ENCODE measurements around the gene EP300.
"Not testable (repeated sequence)": the region's sequence is repeated elsewhere in the genome, so short reads cannot be mapped to it uniquely, and the experiment has no call there.

Gene EP300

GRCh38 chr22:41169157-41169556 is 76.8 kb downstream of the EP300 start:
- DNase-seq, result no peak

DNA sequence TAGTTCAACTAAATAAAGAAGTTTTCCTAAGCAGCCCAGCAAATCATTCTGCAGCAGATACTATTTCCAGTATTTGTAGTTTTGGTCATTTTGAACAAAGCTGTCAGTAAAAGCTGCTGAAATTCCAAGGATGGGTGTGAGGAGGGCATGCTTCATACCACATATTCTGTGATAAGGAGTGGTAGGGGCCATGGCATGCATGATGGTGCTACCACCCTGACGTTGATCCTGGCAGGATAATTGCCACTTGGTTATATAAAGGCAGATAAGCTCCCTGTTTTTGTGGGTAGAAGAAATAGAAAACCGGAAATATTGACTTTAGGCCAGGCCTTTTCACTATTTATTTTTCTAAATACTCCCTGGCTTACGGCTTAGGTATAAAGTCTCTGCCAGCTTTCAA is 79.6 kb downstream of the EP300 start:
- DNase-seq, result no peak

GRCh38 chr22:41175546-41175945 is 83.2 kb downstream of the EP300 start:
- no peak for DNase-seq

GRCh38 chr22:41177040-41177621 is 84.7 kb downstream of the EP300 start:
- DNase-seq, result no peak

- no peak for DNase-seq
Observed at GRCh38 chr22:41177622-41178424, 85.4 kb downstream of the EP300 start.

- DNase-seq, result no peak
Observed at GRCh38 chr22:41178425-41178975, 86.1 kb downstream of the EP300 start.

- DNase-seq, result not testable (repeated sequence)
Observed at GRCh38 chr22:41180362-41180761, 88.0 kb downstream of the EP300 start.

DNA sequence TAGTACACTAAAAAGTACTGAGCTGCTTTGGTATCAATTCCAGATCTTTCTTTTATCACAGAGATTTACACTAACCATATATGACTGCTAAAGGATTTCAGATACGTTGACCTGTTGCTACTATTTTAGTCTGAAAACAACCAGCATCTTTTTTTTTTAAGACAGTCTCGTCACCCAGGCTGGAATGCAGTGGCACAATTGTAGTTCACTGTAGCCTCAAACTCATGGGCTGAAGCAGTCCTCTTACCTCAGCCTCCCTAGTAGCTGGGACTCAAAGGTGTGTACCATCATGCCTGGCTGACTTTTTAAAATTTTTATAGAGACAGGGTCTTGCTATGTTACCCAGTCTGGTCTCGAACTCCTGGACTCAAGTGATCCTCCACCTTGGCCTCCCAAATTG is 88.5 kb downstream of the EP300 start:
- no peak for DNase-seq

DNA sequence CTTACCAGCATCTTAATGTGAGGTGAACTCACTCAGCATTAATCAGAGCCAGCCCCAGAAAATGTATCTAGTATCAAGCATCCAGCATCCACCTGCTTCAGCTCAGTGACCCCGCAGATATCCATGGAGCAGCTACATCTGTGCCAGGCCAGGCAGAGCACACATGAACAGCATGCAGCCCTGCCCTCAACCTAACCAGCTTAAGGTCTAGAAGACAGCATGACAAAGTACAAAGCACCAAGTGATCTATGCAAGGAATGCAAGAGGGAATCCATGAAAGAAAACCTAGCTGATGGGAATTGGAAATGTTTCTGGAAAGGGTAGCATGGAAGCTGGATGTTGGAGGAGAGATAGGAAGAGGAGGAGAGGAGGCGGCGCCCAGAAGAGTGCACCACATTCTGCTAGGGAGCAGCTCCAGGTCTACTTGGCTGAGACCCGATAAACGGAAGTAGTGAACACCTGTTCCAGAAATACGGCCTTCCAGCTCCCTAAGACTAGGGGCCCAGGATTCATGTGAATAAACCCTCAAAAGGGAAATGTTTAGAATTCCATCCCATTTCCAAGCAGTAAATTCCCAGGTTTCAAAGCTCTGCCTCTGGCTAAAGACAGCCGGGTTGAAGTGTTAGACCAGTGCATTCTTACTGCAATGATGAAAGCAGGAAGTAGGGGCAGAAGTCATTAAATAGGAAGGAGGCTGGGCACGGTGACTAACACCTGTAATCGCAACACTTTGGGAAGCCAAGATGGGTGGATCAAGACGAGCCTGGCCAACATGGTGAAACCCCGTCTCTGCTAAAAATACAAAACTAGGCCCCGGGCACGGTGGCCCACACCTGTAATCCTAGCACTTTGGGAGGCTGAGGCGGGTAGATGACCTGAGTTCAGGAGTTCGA is 89.2 kb downstream of the EP300 start:
- DNase-seq, result peak; percentile 44

GRCh38 chr22:41184679-41185078 is 92.3 kb downstream of the EP300 start:
- DNase-seq, result no peak

- DNase-seq, result no peak
Observed at GRCh38 chr22:41191467-41191866, 99.1 kb downstream of the EP300 start.

- DNase-seq, result no peak
Observed at GRCh38 chr22:41193829-41194228, 101.4 kb downstream of the EP300 start.

- peak; percentile 90 for DNase-seq
Observed at GRCh38 chr22:41197038-41197972, 104.9 kb downstream of the EP300 start.

DNA sequence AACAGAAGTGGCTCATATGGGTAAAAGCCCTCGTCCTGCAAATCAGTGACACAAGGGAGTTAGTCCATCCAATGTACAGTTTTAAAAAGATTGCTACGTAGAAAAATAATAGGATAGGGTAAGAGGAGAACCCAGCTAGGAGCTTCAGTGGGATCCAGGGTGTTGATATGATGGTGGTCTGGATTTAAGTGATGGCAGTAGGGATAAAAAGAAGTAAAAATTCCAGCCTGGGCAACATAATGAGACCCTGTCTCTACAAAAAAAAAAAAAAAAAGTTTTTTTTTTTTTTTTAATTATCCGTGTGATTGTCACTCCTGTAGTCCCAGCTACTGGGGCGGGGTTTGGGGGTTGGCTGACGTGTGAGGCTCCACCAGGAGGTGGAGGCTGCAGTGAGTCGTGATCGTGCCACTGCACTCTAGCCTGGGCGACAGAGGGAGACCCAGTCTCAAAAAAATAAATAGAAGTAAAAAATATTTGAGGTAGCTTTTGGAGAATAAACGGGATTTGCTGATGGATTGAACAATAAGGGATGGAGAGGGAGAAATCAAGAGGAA is 105.7 kb downstream of the EP300 start:
- DNase-seq, result peak; percentile 69

DNA sequence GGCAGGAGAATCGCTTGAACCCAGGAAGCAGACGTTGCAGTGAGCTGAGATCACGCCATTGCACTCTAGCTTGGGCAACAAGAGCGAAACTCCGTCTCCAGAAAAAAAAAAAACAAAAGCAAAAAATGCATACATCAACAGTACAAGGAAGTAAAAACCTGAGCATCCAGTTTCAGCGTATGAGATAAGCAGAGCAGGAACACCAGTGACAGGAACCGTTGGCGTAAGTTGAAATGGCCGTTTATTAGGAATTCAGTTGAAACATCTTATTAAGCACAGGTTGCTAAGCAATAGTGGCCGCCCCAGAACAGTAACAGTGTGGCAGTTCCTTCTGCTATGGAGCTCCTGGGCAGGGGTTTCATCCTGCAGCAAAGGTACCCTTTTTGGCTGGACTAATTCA is 108.7 kb downstream of the EP300 start:
- peak; percentile 37 for DNase-seq

GRCh38 chr22:41203118-41203517 is 110.7 kb downstream of the EP300 start:
- DNase-seq, result no peak

- no peak for DNase-seq
Observed at GRCh38 chr22:41204066-41204465, 111.7 kb downstream of the EP300 start.

- peak; percentile 99 for DNase-seq
Observed at GRCh38 chr22:41204992-41205900, 112.9 kb downstream of the EP300 start, which contains the start of gene L3MBTL2. Gene L3MBTL2 (plus strand): TSS chr22:41205312. CDS start chr22:41205363, 51 bp downstream.

GRCh38 chr22:41206719-41207118 is 114.3 kb downstream of the EP300 start:
- DNase-seq, result no peak

GRCh38 chr22:41215409-41215808 is 123.0 kb downstream of the EP300 start:
- DNase-seq, result no peak

- DNase-seq, result no peak
Observed at GRCh38 chr22:41215926-41216325, 123.5 kb downstream of the EP300 start.
